Measurements from ENCODE around the gene HEXD. TPM values are rescaled to one million over a fixed set of nuclear protein-coding genes. Genes with fewer than 3 reads are reported as not detected.
A peak's percentile ranks its signal among the peaks of the same experiment; 100 is the strongest.

The HEXD gene
- total RNA-seq, 6 donors from 2014 or later, result 33.7 to 250 (median 43.4) TPM

DNA sequence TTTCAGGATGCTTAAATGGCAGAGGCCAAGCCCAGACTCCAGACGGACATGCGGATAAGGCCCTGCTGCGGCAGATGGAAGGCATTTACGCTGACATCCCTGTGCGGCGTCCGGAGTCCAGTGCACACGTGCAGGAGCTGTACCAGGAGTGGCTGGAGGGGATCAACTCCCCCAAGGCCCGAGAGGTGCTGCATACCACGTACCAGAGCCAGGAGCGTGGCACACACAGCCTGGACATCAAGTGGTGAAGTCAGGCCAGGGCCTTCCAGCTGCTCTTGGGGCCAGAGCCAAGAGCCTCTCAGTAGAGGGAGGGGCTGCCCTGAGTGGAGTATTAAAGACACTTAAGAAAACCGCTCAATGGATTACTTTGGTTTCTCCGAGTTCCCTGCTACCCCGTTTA lies 69.8 kb downstream of the HEXD start:
- peak overlapping the region in 2 of 4 donors; percentile 3 to 35 for H3K27ac ChIP-seq
- TF ChIP-seq POLR2A (IDR thresholded peaks at IDR 0.05) (no peak), POLR2AphosphoS5 (IDR thresholded peaks at IDR 0.05) (no peak), EP300 (IDR thresholded peaks at IDR 0.05) (no peak)
- TF ChIP-seq, protein P1, sequence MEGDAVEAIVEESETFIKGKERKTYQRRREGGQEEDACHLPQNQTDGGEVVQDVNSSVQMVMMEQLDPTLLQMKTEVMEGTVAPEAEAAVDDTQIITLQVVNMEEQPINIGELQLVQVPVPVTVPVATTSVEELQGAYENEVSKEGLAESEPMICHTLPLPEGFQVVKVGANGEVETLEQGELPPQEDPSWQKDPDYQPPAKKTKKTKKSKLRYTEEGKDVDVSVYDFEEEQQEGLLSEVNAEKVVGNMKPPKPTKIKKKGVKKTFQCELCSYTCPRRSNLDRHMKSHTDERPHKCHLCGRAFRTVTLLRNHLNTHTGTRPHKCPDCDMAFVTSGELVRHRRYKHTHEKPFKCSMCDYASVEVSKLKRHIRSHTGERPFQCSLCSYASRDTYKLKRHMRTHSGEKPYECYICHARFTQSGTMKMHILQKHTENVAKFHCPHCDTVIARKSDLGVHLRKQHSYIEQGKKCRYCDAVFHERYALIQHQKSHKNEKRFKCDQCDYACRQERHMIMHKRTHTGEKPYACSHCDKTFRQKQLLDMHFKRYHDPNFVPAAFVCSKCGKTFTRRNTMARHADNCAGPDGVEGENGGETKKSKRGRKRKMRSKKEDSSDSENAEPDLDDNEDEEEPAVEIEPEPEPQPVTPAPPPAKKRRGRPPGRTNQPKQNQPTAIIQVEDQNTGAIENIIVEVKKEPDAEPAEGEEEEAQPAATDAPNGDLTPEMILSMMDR (IDR thresholded peaks at IDR 0.05), result no peak
- no peaks in the 10 kb centered on the region for H3K27me3 ChIP-seq
- H3K9me3 ChIP-seq, result no peaks in the 10 kb centered on the region
- WGBS, 2 donors, result 48 to 70% methylated on average over 13 to 14 of the region's 14 CpGs
- peaks cover 21 to 64% (median 53%) of the 10 kb centered on the region in 4 donors for H3K36me3 ChIP-seq
- peaks cover 0 to 14% (median 8%) of the 10 kb centered on the region in 4 donors for H3K4me1 ChIP-seq
- H3K4me3 ChIP-seq, result no peak overlapping the region
- ATAC-seq (ENCODE audit: low FRiP score in 2 of 2), result peak; percentile 23 to 76
- peak in 1 of 2 donors; percentile 80 for DNase-seq

DNA sequence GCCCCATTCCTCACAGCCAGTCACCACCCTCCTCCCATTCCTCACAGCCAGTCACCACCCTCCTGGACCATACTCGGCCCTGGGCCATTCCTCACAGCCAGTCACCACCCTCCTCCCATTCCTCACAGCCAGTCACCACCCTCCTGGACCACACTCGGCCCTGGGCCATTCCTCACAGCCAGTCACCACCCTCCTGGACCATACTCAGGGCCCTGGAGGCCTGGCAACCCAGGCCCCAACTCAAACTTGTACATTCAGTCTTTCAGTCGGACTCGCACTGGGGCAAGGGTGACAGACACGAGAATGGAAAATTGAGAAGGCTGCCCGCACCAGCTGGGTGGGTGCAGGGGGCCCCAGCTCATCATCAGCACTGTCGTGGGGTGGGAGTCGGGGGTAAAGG lies 71.0 kb downstream of the HEXD start:
- Histone ChIP-seq H3K36me3 (peaks cover 16 to 52% (median 43%) of the 10 kb centered on the region in 4 donors), H3K27me3 (no peaks in the 10 kb centered on the region), H3K4me1 (peaks cover 0 to 16% (median 11%) of the 10 kb centered on the region in 4 donors), H3K4me3 (no peak overlapping the region), H3K27ac (no peak overlapping the region), H3K9me3 (no peaks in the 10 kb centered on the region)
- TF ChIP-seq POLR2A (IDR thresholded peaks at IDR 0.05), result no peak
- TF ChIP-seq POLR2AphosphoS5 (IDR thresholded peaks at IDR 0.05), result no peak
- no peak for TF ChIP-seq EP300 (IDR thresholded peaks at IDR 0.05)
- TF ChIP-seq, protein P1 (IDR thresholded peaks at IDR 0.05), result no peak
- WGBS, 2 donors, result 67 to 73% methylated on average over 8 of the region's 8 CpGs
- DNase-seq (no peak), ATAC-seq (ENCODE audit: low FRiP score in 2 of 2) (peak in 1 of 2 donors; percentile 79)

DNA sequence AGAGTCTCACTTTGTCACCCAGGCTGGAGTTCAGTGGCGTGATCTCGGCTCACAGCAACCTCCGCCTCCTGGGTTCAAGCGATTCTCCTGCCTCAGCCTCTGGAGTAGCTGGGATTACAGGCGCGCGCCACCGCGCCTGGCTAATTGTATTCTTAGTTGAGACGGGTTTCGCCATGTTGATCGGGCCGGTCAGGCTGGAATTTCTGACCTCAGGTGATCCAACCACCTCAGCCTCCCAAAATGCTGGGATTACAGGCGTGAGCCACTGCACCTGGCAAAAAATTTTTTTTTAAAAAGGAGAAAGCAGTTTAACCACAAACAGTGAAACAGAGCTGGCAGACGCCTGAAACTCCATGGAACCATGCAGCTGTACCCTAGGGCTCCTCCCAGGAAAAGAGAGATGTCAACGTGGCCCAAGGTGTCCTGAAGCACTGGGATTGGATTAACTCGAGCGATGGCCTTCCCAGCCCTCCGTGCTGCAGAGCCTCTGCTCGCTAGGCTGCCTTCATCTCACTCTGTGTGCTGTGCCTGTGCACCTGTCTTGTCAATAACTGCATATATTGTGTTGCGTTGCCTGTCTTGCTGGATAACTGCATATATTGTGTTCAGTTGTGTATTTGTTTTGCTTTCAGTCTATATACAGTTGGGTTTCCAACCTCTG lies 71.8 kb downstream of the HEXD start:
- Histone ChIP-seq H3K4me1 (peaks cover 4 to 24% (median 20%) of the 10 kb centered on the region in 4 donors), H3K27me3 (no peaks in the 10 kb centered on the region), H3K27ac (no peak overlapping the region), H3K36me3 (peaks cover 9 to 43% (median 35%) of the 10 kb centered on the region in 4 donors), H3K4me3 (no peak overlapping the region), H3K9me3 (no peaks in the 10 kb centered on the region)
- DNase-seq, result no peak
- TF ChIP-seq, protein P1 (IDR thresholded peaks at IDR 0.05), result no peak
- no peak for TF ChIP-seq POLR2A (IDR thresholded peaks at IDR 0.05)
- TF ChIP-seq POLR2AphosphoS5 (IDR thresholded peaks at IDR 0.05), result no peak
- TF ChIP-seq EP300 (IDR thresholded peaks at IDR 0.05), result no peak
- no peak for ATAC-seq (ENCODE audit: low FRiP score in 2 of 2)
- WGBS, 2 donors, result 91 to 92% methylated on average over 21 of the region's 21 CpGs

DNA sequence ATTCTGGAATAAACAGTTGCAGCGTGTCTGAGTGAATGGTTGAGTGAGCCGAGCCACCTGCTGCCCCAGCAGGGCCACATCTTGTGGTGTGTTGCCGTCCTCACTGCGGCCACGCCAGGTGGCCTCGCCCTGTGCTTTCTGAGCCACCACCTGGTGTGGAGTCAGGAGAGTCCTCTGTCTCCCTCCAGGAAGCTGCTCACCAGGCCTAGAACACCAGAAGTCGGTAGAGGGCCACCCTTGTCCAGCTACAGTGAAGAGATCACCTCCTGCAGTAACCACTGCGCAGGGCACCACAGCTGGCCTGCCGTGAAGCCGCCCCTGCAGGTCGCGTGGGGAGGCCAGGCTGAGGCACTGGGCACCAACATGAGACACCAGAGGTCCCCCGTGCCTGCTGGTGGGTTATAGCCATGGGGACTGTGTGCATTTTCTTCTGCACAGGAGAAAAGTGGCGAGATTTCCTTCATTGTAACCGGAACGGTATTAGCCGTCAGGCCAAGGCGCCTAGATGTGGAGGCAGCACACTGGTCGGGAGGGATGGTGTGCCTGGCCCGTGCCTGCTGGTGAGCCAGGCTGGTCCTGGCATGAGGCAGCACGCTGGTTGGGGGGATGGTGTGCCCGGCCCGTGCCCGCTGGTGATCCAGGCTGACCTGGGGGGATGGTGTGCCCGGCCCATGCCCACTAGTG lies 72.5 kb downstream of the HEXD start:
- ATAC-seq (ENCODE audit: low FRiP score in 2 of 2), result no peak

More for the DNA sequence above, 72.5 kb downstream of the HEXD start:
- H3K27me3 ChIP-seq, result no peaks in the 10 kb centered on the region
- H3K4me3 ChIP-seq, result no peak overlapping the region
- whole genome bisulfite sequencing, 2 donors, result 87 to 92% methylated on average over 11 to 21 of the region's 25 CpGs
- DNase-seq, result no peak
- TF ChIP-seq, protein P1 (IDR thresholded peaks at IDR 0.05), result no peak
- no peak for TF ChIP-seq EP300 (IDR thresholded peaks at IDR 0.05)
- no peak for TF ChIP-seq POLR2A (IDR thresholded peaks at IDR 0.05)
- no peak for TF ChIP-seq POLR2AphosphoS5 (IDR thresholded peaks at IDR 0.05)
- peaks cover 4 to 28% (median 20%) of the 10 kb centered on the region in 4 donors for H3K4me1 ChIP-seq
- peaks cover 2 to 37% (median 28%) of the 10 kb centered on the region in 4 donors for H3K36me3 ChIP-seq
- H3K27ac ChIP-seq, result no peak overlapping the region
- H3K9me3 ChIP-seq, result no peaks in the 10 kb centered on the region

All from upper lobe of left lung (tissue), 6 donors.